Smooth muscle cell (in vitro differentiated cells): ENCODE measurements around the gene NF1. TPM values are rescaled to one million over a fixed set of nuclear protein-coding genes. Genes with fewer than 3 reads are reported as not detected.

Experiments
- DNase-seq: peaks from one replicate; lab custom pipeline; 2025; ENCODE audit not compliant: unreplicated experiment; lab: John Stamatoyannopoulos, UW
- H2AFZ ChIP-seq: fragments of 200-600 bp; sonication (generic); 2 replicates; pipeline ENCODE4 v1.6.0; 2016; ENCODE audit warnings: antibody characterized with exemption, low read depth, mild to moderate bottlenecking
- H3F3A ChIP-seq: fragments of 200-600 bp; sonication (generic); 2 replicates; pipeline ENCODE4 v1.6.0; 2017; ENCODE audit warnings: antibody characterized with exemption, low read depth
- H3K27ac ChIP-seq: fragments of 200-600 bp; sonication (generic); 2 replicates; pipeline ENCODE4 v1.5.1; 2016; ENCODE audit warnings: low read depth, mild to moderate bottlenecking
- H3K27me3 ChIP-seq: fragments of 200-600 bp; sonication (generic); 2 replicates; pipeline ENCODE4 v1.6.1; 2016; ENCODE audit warnings: low read depth, mild to moderate bottlenecking
- H3K36me3 ChIP-seq: fragments of 200-600 bp; sonication (generic); 2 replicates; pipeline ENCODE4 v1.5.1; 2016; ENCODE audit warnings: low read depth
- H3K4me1 ChIP-seq: fragments of 200-600 bp; sonication (generic); 2 replicates; pipeline ENCODE4 v1.5.1; 2016; ENCODE audit warnings: low read depth
- H3K4me2 ChIP-seq: fragments of 200-600 bp; sonication (generic); 2 replicates; pipeline ENCODE4 v1.6.0; 2016; ENCODE audit warnings: mild to moderate bottlenecking
- H3K4me3 ChIP-seq: fragments of 200-600 bp; sonication (generic); 2 replicates; pipeline ENCODE4 v1.5.1; 2016; ENCODE audit warnings: mild to moderate bottlenecking
- H3K79me2 ChIP-seq: fragments of 200-600 bp; sonication (generic); 2 replicates; pipeline ENCODE4 v1.6.0; 2016; ENCODE audit warnings: low read depth, mild to moderate bottlenecking
- H3K9ac ChIP-seq: fragments of 200-600 bp; sonication (generic); 2 replicates; pipeline ENCODE4 v1.6.0; 2016; ENCODE audit warnings: low read depth
- H3K9me3 ChIP-seq: fragments of 200-600 bp; sonication (generic); replicated peaks from 2 replicates; pipeline ENCODE4 v1.5.1; 2016; ENCODE audit warnings: low read depth
- H4K20me1 ChIP-seq: fragments of 200-600 bp; sonication (generic); 2 replicates; pipeline ENCODE4 v1.6.0; 2016; ENCODE audit warnings: low read depth
- WGBS: methylation state at CpG from one replicate; pipeline ENCODE4 v1.1.7; 2016; ENCODE audit warnings: low lambda C conversion rate; 5-methylcytosine and 5-hydroxymethylcytosine counted together
- polyA plus RNA-seq: library from polyadenylated mRNA; unstranded; fragments of >200 nt; fragmentation: Nextera tagmentation; extraction: Ambion mirVana; gene quantifications from 2 replicates; pipeline ENCODE4 v1.2.1, GENCODE V29; 2016
- total RNA-seq: library from RNA; depleted of rRNA; stranded (reverse); fragments of >200 nt; gene quantifications from 2 replicates; pipeline ENCODE4 v1.2.3, GENCODE V29; 2014
- TF ChIP-seq, protein P1 (sequence below): fragments of 200-600 bp; sonication (generic); IDR thresholded peaks from 2 replicates; pipeline ENCODE4 v1.5.1; 2017; ENCODE audit warnings: borderline replicate concordance, mild to moderate bottlenecking, antibody characterized with exemption; ENCODE audit not compliant: insufficient read depth, poor library complexity, severe bottlenecking

NF1 gene
- total and polyA plus RNA-seq, 2 experiments from 2014 or later: 7.6 to 74.3 TPM

DNA sequence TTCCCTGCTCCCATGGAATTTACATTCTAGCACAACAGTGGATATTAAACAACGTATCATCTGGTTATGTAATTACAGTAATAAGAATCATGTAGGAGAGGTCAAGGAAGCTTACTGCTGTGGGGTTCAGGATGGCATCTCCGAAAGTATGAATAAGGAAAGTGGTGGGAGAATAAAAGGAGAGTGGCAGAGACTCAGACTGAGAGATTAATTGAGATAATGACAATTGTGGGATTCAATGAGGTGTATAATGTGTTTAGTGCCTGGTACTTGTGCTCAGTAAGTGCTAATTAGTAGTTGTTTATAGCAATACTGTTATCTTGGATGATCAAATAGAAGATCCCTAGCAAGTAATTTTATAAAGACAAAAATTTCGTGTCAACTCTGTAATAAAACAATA is 45.3 kb downstream of the NF1 start:
- H3K4me2 ChIP-seq: no peak overlapping the region
- no peaks in the 10 kb centered on the region for H3K27me3 ChIP-seq
- H3K9ac ChIP-seq: no peak overlapping the region
- H4K20me1 ChIP-seq: peaks cover 85% of the 10 kb centered on the region
- H3F3A ChIP-seq: no peaks in the 10 kb centered on the region
- H3K36me3 ChIP-seq: peaks cover 5% of the 10 kb centered on the region
- H3K27ac ChIP-seq: no peak overlapping the region
- H2AFZ ChIP-seq: no peak overlapping the region
- DNase-seq: no peak
- peaks cover 5% of the 10 kb centered on the region for H3K4me1 ChIP-seq
- 92% methylated on average over 3 of the region's 3 CpGs for WGBS
- H3K79me2 ChIP-seq: peaks cover 85% of the 10 kb centered on the region
- H3K4me3 ChIP-seq: no peak overlapping the region
- TF ChIP-seq, protein P1, sequence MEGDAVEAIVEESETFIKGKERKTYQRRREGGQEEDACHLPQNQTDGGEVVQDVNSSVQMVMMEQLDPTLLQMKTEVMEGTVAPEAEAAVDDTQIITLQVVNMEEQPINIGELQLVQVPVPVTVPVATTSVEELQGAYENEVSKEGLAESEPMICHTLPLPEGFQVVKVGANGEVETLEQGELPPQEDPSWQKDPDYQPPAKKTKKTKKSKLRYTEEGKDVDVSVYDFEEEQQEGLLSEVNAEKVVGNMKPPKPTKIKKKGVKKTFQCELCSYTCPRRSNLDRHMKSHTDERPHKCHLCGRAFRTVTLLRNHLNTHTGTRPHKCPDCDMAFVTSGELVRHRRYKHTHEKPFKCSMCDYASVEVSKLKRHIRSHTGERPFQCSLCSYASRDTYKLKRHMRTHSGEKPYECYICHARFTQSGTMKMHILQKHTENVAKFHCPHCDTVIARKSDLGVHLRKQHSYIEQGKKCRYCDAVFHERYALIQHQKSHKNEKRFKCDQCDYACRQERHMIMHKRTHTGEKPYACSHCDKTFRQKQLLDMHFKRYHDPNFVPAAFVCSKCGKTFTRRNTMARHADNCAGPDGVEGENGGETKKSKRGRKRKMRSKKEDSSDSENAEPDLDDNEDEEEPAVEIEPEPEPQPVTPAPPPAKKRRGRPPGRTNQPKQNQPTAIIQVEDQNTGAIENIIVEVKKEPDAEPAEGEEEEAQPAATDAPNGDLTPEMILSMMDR: no peak
- no peaks in the 10 kb centered on the region for H3K9me3 ChIP-seq

DNA sequence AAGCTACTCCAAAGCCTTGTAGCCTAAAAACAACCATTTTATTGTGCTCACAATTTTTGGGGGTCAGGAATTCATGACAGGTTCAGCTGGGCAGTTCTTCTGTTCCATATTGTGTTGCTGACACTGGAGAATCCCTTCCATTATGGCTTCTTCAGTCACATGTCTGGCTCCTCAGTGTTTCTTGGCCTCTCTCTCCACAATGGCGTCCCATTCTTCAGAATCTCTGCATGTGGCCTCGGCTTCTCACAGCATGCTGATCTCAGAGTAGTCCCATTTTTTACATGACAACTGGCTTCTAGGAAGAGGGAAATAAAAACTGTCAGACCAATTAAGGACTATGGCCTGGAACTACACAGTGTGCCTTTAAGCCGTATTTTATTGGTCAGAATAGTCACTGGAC is 49.7 kb downstream of the NF1 start:
- H3K36me3 ChIP-seq: no peaks in the 10 kb centered on the region
- no peaks in the 10 kb centered on the region for H3K9me3 ChIP-seq
- H3K79me2 ChIP-seq: peaks cover 70% of the 10 kb centered on the region
- H3K4me1 ChIP-seq: no peaks in the 10 kb centered on the region
- H3K4me2 ChIP-seq: no peak overlapping the region
- H3K4me3 ChIP-seq: no peak overlapping the region
- peaks cover 71% of the 10 kb centered on the region for H4K20me1 ChIP-seq
- no peak overlapping the region for H3K9ac ChIP-seq
- TF ChIP-seq, protein P1: no peak
- no peak for DNase-seq
- H3K27me3 ChIP-seq: no peaks in the 10 kb centered on the region
- H3K27ac ChIP-seq: no peak overlapping the region
- 95% methylated on average over 3 of the region's 3 CpGs for WGBS
- no peak overlapping the region for H2AFZ ChIP-seq
- H3F3A ChIP-seq: no peaks in the 10 kb centered on the region

DNA sequence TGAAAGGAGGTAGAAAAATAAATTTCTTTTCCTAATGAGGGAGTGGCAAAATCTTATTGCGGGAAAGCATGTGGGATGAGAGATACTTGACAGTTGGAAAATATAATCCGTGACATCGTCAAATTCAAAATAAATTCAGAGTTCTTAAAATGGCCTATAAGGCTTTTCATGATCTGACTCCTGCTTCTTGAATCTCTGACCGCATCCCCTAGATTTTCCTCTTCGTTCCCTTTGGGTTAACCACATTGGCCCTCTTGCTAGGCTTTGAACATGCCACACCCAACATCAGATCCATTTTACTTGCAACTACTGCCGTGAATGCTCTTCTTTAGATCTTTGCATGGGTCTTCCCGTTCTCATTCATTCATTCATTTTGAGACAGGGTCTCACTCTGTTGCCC is 50.1 kb downstream of the NF1 start:
- Histone ChIP-seq H3K4me2 (no peak overlapping the region), H3K9ac (no peak overlapping the region), H4K20me1 (peaks cover 67% of the 10 kb centered on the region), H3K9me3 (no peaks in the 10 kb centered on the region), H3F3A (no peaks in the 10 kb centered on the region), H3K27ac (no peak overlapping the region), H3K79me2 (peaks cover 74% of the 10 kb centered on the region), H3K4me3 (no peak overlapping the region), H3K27me3 (no peaks in the 10 kb centered on the region), H3K4me1 (no peaks in the 10 kb centered on the region), H2AFZ (no peak overlapping the region), H3K36me3 (no peaks in the 10 kb centered on the region)
- WGBS: 85% methylated on average over 7 of the region's 7 CpGs
- DNase-seq: no peak
- TF ChIP-seq, protein P1: no peak

DNA sequence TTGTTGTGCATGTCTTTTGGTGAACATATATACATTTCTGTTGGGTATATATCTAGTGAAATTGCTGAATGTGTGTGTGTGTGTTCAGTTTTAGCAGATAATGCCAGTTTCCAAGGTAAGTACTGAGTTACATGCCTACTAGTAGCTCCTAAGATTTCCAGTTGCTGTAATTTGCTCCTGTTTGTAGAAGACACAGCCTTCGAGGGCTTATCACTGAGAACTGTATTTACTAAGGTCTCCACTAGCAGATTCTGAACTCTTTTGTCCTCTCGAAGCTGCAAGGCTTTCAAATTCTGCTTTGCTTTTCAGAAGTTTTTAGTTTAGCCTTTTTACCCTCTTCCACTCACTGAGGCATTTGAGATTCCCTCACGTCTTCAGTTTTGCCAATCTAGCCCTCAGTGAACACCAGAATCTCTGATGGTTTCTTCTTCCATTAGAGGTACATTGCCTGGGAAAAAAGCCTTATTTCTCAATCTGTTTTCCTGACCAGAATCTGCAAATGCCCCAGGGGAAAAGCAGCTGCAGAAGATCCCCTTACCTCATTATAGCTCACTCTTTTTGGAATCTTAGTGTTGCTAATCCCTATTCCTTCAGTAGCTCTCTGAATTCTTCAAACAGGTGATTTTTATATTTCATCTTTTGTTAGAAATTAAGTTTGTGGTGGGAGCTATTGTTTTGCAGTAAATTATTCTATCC is 52.9 kb downstream of the NF1 start:
- TF ChIP-seq, protein P1: no peak
- Histone ChIP-seq H3K36me3 (peaks cover 7% of the 10 kb centered on the region), H3K79me2 (peaks cover 66% of the 10 kb centered on the region), H3K27ac (no peak overlapping the region), H3F3A (no peaks in the 10 kb centered on the region), H3K4me3 (no peak overlapping the region), H3K4me1 (no peaks in the 10 kb centered on the region), H3K9me3 (peaks cover 8% of the 10 kb centered on the region), H3K4me2 (no peak overlapping the region), H2AFZ (no peak overlapping the region), H3K27me3 (no peaks in the 10 kb centered on the region), H3K9ac (no peak overlapping the region), H4K20me1 (peaks cover 45% of the 10 kb centered on the region)
- 69% methylated on average over 3 of the region's 3 CpGs for WGBS
- DNase-seq: no peak
